Measurements from ENCODE around the gene MTMR12.

GRCh38 chr5:32274548-32275395, 38.0 kb downstream of the MTMR12 start:
- no peak for TF ChIP-seq POLR2A (IDR thresholded peaks at IDR 0.05)
- TF ChIP-seq CTCF (IDR thresholded peaks at IDR 0.05 in 8 of 11, conservative IDR thresholded peaks at IDR 0.05 in 3 of 11) = no peak
